ENCODE data around the gene CCDC197. TPM values are rescaled to one million over a fixed set of nuclear protein-coding genes. Genes with fewer than 3 reads are reported as not detected.
A peak's percentile ranks its signal among the peaks of the same experiment; 100 is the strongest.

Gene CCDC197
- total and polyA plus RNA-seq, 7 experiments from 2014 or later = not detected

DNA sequence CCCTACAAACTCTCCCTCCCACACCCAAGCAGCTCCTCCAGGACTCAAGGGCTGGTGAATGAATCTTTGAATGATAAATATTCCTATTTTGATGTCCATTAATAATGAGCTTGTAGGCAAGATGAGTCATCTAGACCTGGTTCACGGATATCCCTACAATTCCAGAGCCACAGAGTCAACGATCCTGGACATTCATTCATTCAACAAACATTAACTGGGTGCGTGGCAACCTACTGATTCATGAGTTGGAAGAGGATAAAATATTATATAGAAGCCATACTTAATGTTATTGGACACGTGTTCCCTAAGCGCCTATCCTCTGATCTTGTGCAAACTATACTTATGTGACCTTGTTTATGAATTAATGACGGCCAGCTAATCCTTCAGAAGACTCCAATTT, 28.6 kb downstream of the CCDC197 start:
- no peak for ATAC-seq
- Mint-ChIP-seq H3K4me1 (peaks cover 14 to 49% (median 18%) of the 10 kb centered on the region in 7 donors), H3K4me3 (peak overlapping the region; percentile 72 to 90 (median 82)), H3K36me3 (peaks cover 0 to 2% (median 0%) of the 10 kb centered on the region in 5 donors), H3K9me3 (no peaks in the 10 kb centered on the region), H3K27ac (peak overlapping the region in 6 of 9 donors; percentile 20 to 75 (median 65)), H3K27me3 (peaks cover 0 to 2% (median 0%) of the 10 kb centered on the region in 5 donors)
- no peaks in the 10 kb centered on the region for H3K9me3 ChIP-seq (ENCODE audit: control insufficient read depth in 2 of 3, low read length in 3 of 3)
- H3K27me3 ChIP-seq (ENCODE audit: control insufficient read depth in 2 of 2, insufficient read depth in 2 of 2, low read length in 2 of 2) = no peaks in the 10 kb centered on the region
- no peak overlapping the region for H3K27ac ChIP-seq (ENCODE audit: low read depth, low read length)
- DNase-seq = no peak
- peak overlapping the region; percentile 51 for H3K4me3 ChIP-seq (ENCODE audit: low read length)
- ChIA-PET CTCF (interaction anchor here (1.1 to 2.6 kb wide), 3 partner anchors 10 to 82 kb away, joined by 3 to 14 read pairs (median 3); no protein-coding TSS in a partner anchor), POLR2A (interaction anchor here (0.7 to 1.7 kb wide), 4 partner anchors 8 to 86 kb away, joined by 3 to 4 read pairs (median 3); no protein-coding TSS in a partner anchor)
- intact Hi-C loops (cut with micrococcal nuclease) = loop anchor here (1.0 to 2.0 kb wide), 7 partner anchors 13 to 149 kb away; partner anchors contain the start of genes DDX24 (in 2 of the 2), IFI27L1 (in 2 of the 2), ASB2 (in 1 of the 2) and PPP4R4 (in 1 of the 2)
- peaks cover 5 to 12% of the 10 kb centered on the region in 2 donors for H3K4me1 ChIP-seq (ENCODE audit: control insufficient read depth in 2 of 2, insufficient read depth in 2 of 2, low read length in 2 of 2)
- H3K36me3 ChIP-seq (ENCODE audit: control insufficient read depth in 2 of 3, insufficient read depth in 3 of 3, low read length in 3 of 3) = no peaks in the 10 kb centered on the region

DNA sequence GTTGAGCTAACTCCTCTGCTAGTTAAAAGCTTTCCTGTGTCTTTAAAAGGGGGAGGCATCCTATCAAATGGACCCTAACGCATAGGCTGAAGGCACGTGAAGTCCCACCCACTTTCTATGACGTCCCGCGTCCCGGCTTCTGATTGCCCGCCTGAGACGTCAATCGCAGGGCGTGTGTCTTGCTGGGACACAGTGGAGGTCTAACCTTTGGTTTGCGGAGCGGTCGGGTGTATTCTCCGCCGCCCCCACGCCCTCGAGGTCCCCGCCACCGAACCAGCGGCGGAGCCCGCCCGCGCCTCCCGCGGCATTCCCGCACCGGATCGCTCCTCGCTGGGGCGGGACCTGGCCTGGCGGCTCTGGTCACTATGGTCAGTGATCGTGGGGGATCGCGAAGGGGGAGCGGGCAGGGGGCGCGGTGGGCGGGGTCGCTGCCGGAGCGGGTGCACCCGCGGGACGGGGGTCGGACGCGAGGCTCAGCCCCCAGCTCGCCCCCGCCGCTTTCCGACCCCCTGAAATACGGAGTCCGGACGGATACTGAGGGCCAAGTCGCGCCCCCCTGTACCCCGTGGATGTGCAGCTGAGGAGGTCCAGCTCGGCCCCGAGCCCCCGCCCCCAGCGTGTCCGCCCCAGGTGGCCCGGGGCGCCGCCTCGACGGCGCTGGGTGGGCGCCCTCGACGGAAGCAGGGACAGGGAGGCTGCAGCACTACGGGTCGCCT, 29.2 kb downstream of the CCDC197 start, which contains the start of gene OTUB2:
TSS of gene OTUB2 (plus strand) at position 168 of the 716 bp plus-strand sequence. CDS start at position 366, 198 bp downstream.
- Histone ChIP-seq H3K9me3 (ENCODE audit: control insufficient read depth in 2 of 3, low read length in 3 of 3) (no peaks in the 10 kb centered on the region), H3K36me3 (ENCODE audit: control insufficient read depth in 2 of 3, insufficient read depth in 3 of 3, low read length in 3 of 3) (no peaks in the 10 kb centered on the region), H3K27me3 (ENCODE audit: control insufficient read depth in 2 of 2, insufficient read depth in 2 of 2, low read length in 2 of 2) (no peaks in the 10 kb centered on the region), H3K4me1 (ENCODE audit: control insufficient read depth in 2 of 2, insufficient read depth in 2 of 2, low read length in 2 of 2) (peaks cover 5 to 12% of the 10 kb centered on the region in 2 donors), H3K27ac (ENCODE audit: low read depth, low read length) (no peak within 1 kb of the TSS), H3K4me3 (ENCODE audit: low read length) (peak within 1 kb of the TSS; percentile 51)
- ChIA-PET POLR2A (interaction anchor here (0.7 to 1.7 kb wide), 5 partner anchors 9 to 110 kb away, joined by 3 to 4 read pairs (median 3); no protein-coding TSS in a partner anchor), CTCF (interaction anchor here (1.1 to 2.6 kb wide), 3 partner anchors 10 to 83 kb away, joined by 3 to 14 read pairs (median 3); no protein-coding TSS in a partner anchor)
- intact Hi-C loops (cut with micrococcal nuclease) = loop anchor here (1.0 to 2.0 kb wide), 7 partner anchors 14 to 148 kb away; partner anchors contain the start of genes DDX24 (in 2 of the 2), IFI27L1 (in 2 of the 2), ASB2 (in 1 of the 2) and PPP4R4 (in 1 of the 2)
- Mint-ChIP-seq H3K36me3 (peaks cover 0 to 2% (median 0%) of the 10 kb centered on the region in 5 donors), H3K4me3 (peak within 1 kb of the TSS; percentile 72 to 90 (median 82)), H3K27ac (peak within 1 kb of the TSS in 7 of 9 donors; percentile 20 to 75 (median 66)), H3K4me1 (peaks cover 14 to 43% (median 18%) of the 10 kb centered on the region in 7 donors), H3K9me3 (no peaks in the 10 kb centered on the region), H3K27me3 (peaks cover 0 to 2% (median 0%) of the 10 kb centered on the region in 5 donors)
- DNase-seq (peak; percentile 89 to 98 (median 96)), ATAC-seq (peak; percentile 100)

GRCh38 chr14:94026889-94027469, 29.9 kb downstream of the CCDC197 start:
- H3K27me3 Mint-ChIP-seq = peaks cover 0 to 2% (median 0%) of the 10 kb centered on the region in 5 donors
- H3K4me1 Mint-ChIP-seq = peaks cover 14 to 37% (median 18%) of the 10 kb centered on the region in 7 donors
- peak overlapping the region; percentile 45 to 75 (median 68) for H3K4me3 Mint-ChIP-seq
- Histone ChIP-seq H3K9me3 (ENCODE audit: control insufficient read depth in 2 of 3, low read length in 3 of 3) (no peaks in the 10 kb centered on the region), H3K4me1 (ENCODE audit: control insufficient read depth in 2 of 2, insufficient read depth in 2 of 2, low read length in 2 of 2) (peaks cover 5 to 12% of the 10 kb centered on the region in 2 donors), H3K36me3 (ENCODE audit: control insufficient read depth in 2 of 3, insufficient read depth in 3 of 3, low read length in 3 of 3) (no peaks in the 10 kb centered on the region), H3K27ac (ENCODE audit: low read depth, low read length) (no peak overlapping the region), H3K27me3 (ENCODE audit: control insufficient read depth in 2 of 2, insufficient read depth in 2 of 2, low read length in 2 of 2) (no peaks in the 10 kb centered on the region), H3K4me3 (ENCODE audit: low read length) (peak overlapping the region; percentile 51)
- POLR2A ChIA-PET = interaction anchor here (0.9 to 1.7 kb wide), 3 partner anchors 9 to 109 kb away, joined by 3 to 5 read pairs (median 4); partner anchors contain the start of genes DDX24 and IFI27L1
- intact Hi-C loops (cut with micrococcal nuclease) = loop anchor here (1.0 to 2.0 kb wide), 7 partner anchors 14 to 147 kb away; partner anchors contain the start of genes DDX24 (in 2 of the 2), IFI27L1 (in 2 of the 2), ASB2 (in 1 of the 2) and PPP4R4 (in 1 of the 2)
- DNase-seq (no peak), ATAC-seq (no peak)
- H3K9me3 Mint-ChIP-seq = no peaks in the 10 kb centered on the region
- CTCF ChIA-PET = interaction anchor here (0.6 to 1.3 kb wide), 3 partner anchors 56 to 154 kb away, joined by 3 to 4 read pairs (median 3); no protein-coding TSS in a partner anchor
- H3K27ac Mint-ChIP-seq = peak overlapping the region in 1 of 9 donors; percentile 36
- H3K36me3 Mint-ChIP-seq = peaks cover 0 to 2% (median 0%) of the 10 kb centered on the region in 5 donors

DNA sequence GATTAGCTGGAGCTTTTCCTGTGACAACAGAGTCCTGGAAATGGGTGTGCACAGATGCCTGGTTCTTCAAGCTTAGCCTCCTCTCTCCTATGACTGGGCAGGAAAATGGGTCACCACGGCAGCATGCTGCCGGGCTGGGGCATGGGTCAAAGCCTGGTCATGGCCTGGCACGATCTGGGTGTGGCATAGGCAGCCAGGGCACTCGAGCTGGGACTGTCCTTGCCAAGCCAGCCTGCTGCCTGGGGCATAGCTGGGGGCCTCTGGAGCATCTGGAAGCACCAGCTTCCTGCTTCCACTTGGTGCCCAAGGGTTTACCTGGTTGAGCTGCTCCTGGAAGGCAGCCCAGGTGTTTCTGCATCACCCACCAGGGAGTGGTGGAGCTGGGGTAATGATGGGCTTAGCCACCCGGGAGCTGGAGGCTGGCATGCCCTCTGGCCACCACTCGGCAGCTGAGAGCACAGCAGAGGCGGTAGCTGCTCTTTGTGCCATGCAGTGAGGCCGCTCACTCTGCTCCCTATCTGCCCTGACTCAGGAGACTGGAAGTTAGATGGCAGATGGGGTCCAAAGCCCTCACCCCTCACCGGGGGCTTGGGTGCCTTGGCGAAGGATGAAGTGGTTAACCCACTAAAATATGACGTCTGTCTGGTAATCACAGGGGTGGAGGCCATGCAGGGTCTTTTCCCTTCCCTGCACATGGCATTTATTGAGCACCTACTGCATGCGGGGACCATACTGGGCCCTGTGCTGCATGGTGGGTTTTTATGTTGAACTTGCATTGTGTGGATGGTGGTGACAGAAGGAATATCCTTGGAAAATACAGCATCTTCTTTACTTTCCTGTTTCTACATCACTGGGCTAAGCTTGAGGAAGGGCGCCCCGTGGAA, 30.7 kb downstream of the CCDC197 start:
- no peaks in the 10 kb centered on the region for H3K27me3 ChIP-seq (ENCODE audit: control insufficient read depth in 2 of 2, insufficient read depth in 2 of 2, low read length in 2 of 2)
- H3K4me1 ChIP-seq (ENCODE audit: control insufficient read depth in 2 of 2, insufficient read depth in 2 of 2, low read length in 2 of 2) = peaks cover 5 to 12% of the 10 kb centered on the region in 2 donors
- H3K9me3 Mint-ChIP-seq = no peaks in the 10 kb centered on the region
- DNase-seq = no peak
- peaks cover 0 to 2% (median 0%) of the 10 kb centered on the region in 5 donors for H3K36me3 Mint-ChIP-seq
- H3K27me3 Mint-ChIP-seq = peaks cover 0 to 2% (median 0%) of the 10 kb centered on the region in 5 donors
- ChIA-PET POLR2A (interaction anchor here (1.1 to 1.7 kb wide), 2 partner anchors 10 to 53 kb away, joined by 4 to 5 read pairs; partner anchors contain the start of genes DDX24 and IFI27L1), CTCF (interaction anchor here (0.6 to 1.3 kb wide), 4 partner anchors 9 to 154 kb away, joined by 3 to 4 read pairs (median 4); no protein-coding TSS in a partner anchor)
- no peaks in the 10 kb centered on the region for H3K36me3 ChIP-seq (ENCODE audit: control insufficient read depth in 2 of 3, insufficient read depth in 3 of 3, low read length in 3 of 3)
- peak overlapping the region in 4 of 9 donors; percentile 1 to 60 (median 43) for H3K27ac Mint-ChIP-seq
- no peak overlapping the region for H3K27ac ChIP-seq (ENCODE audit: low read depth, low read length)
- no peak overlapping the region for H3K4me3 ChIP-seq (ENCODE audit: low read length)
- no peaks in the 10 kb centered on the region for H3K9me3 ChIP-seq (ENCODE audit: control insufficient read depth in 2 of 3, low read length in 3 of 3)
- peak overlapping the region; percentile 45 to 75 (median 70) for H3K4me3 Mint-ChIP-seq
- intact Hi-C loops (cut with micrococcal nuclease) = loop anchor here in 1 of 2 donors (2.0 kb wide), 1 partner anchor 15 kb away; no protein-coding TSS in a partner anchor
- no peak for ATAC-seq
- H3K4me1 Mint-ChIP-seq = peaks cover 14 to 28% (median 14%) of the 10 kb centered on the region in 7 donors

GRCh38 chr14:94028450-94028826, 31.3 kb downstream of the CCDC197 start:
- intact Hi-C loops (cut with micrococcal nuclease) = no loop called here
- CTCF ChIA-PET = interaction anchor here (1.1 to 1.2 kb wide), 2 partner anchors 8 to 88 kb away, joined by 3 to 4 read pairs; no protein-coding TSS in a partner anchor
- Mint-ChIP-seq H3K9me3 (no peaks in the 10 kb centered on the region), H3K27ac (peak overlapping the region in 3 of 9 donors; percentile 1 to 60 (median 50)), H3K4me3 (peak overlapping the region in 9 of 10 donors; percentile 16 to 75 (median 47)), H3K27me3 (peaks cover 0 to 2% (median 0%) of the 10 kb centered on the region in 5 donors), H3K36me3 (peaks cover 0 to 2% (median 0%) of the 10 kb centered on the region in 5 donors), H3K4me1 (peaks cover 10 to 25% (median 14%) of the 10 kb centered on the region in 7 donors)
- Histone ChIP-seq H3K27ac (ENCODE audit: low read depth, low read length) (no peak overlapping the region), H3K4me1 (ENCODE audit: control insufficient read depth in 2 of 2, insufficient read depth in 2 of 2, low read length in 2 of 2) (peaks cover 5 to 12% of the 10 kb centered on the region in 2 donors), H3K4me3 (ENCODE audit: low read length) (no peak overlapping the region), H3K36me3 (ENCODE audit: control insufficient read depth in 2 of 3, insufficient read depth in 3 of 3, low read length in 3 of 3) (no peaks in the 10 kb centered on the region), H3K9me3 (ENCODE audit: control insufficient read depth in 2 of 3, low read length in 3 of 3) (no peaks in the 10 kb centered on the region), H3K27me3 (ENCODE audit: control insufficient read depth in 2 of 2, insufficient read depth in 2 of 2, low read length in 2 of 2) (no peaks in the 10 kb centered on the region)
- POLR2A ChIA-PET = interaction anchor here (0.5 to 0.7 kb wide), 2 partner anchors 49 to 153 kb away, joined by 3 read pairs; no protein-coding TSS in a partner anchor
- DNase-seq = no peak
- ATAC-seq = no peak
